Left cardiac atrium (tissue), 2 donors: ENCODE results near the gene NXT2. TPM values are rescaled to one million over a fixed set of nuclear protein-coding genes. Genes with fewer than 3 reads are reported as not detected.

Experiments used
- total RNA-seq, 2 donors: library from RNA; stranded (reverse); fragmentation: NEBNext Ultra II Directional; extraction: Animal tissue kit (Norgen Biotek cat#: 25700); gene quantifications; one replicate each; pipeline ENCODE4 v1.2.1, GENCODE V29; 2021
- donor health status: DM: no; HTN: yes; CAD: no; lungs with severe emphysema.
- donor health status: DM: yes; HTN: yes; CAD: no.

Gene NXT2
- total RNA-seq, 2 donors from 2014 or later = 2.6 to 4.2 TPM

Other genes starting within 250 kb of the NXT2 start
- not detected for gene GUCY2F, start 54.8 kb upstream of the NXT2 start, total RNA-seq
- gene KCNE5, start 88.3 kb downstream of the NXT2 start, total RNA-seq = under 1 TPM; 0.38 to 0.50 TPM
- gene ACSL4, start 196.4 kb downstream of the NXT2 start, total RNA-seq = 10 to 100 TPM; 34.8 to 69.2 TPM